Activated naive CD4-positive, alpha-beta T cell treated with anti-CD3 and anti-CD28 coated beads for 36 hours (primary cell): Measurements from ENCODE around the gene VRK3. TPM values are rescaled to one million over a fixed set of nuclear protein-coding genes. Genes with fewer than 3 reads are reported as not detected.

Experiments
- CTCF ChIA-PET: fragments of 350-600 bp; sonication (Branson Sonifier 250); formaldehyde crosslinking; loops from one replicate; lab custom pipeline; 2021; ENCODE audit warnings: antibody characterized with exemption; lab: Charles Lee
- DNase-seq: peaks from one replicate; pipeline ENCODE4 v3.0.0-alpha.2; 2020
- H3K27ac Mint-ChIP-seq: one replicate; pipeline ENCODE4 v1.8.0; 2021; ENCODE audit warnings: mild to moderate bottlenecking, mixed read lengths
- H3K27me3 Mint-ChIP-seq: one replicate; pipeline ENCODE4 v1.8.0; 2021; ENCODE audit warnings: low read depth, mixed read lengths
- H3K36me3 Mint-ChIP-seq: one replicate; pipeline ENCODE4 v1.8.0; 2021; ENCODE audit warnings: low read depth, mixed read lengths
- H3K4me1 Mint-ChIP-seq: one replicate; pipeline ENCODE4 v1.8.0; 2021; ENCODE audit warnings: low read depth, mixed read lengths
- H3K4me3 Mint-ChIP-seq: one replicate; pipeline ENCODE4 v1.8.0; 2021; ENCODE audit warnings: mild to moderate bottlenecking, moderate library complexity, mixed read lengths
- H3K9me3 Mint-ChIP-seq: one replicate; pipeline ENCODE4 v1.8.0; 2021; ENCODE audit warnings: mixed read lengths
- intact Hi-C: fragments of 100-400 bp; cut with micrococcal nuclease; formaldehyde crosslinking; loops from one replicate; pipeline ENCODE4 v1.15.1; 2023
- total RNA-seq, 2 experiments: library from RNA; stranded (reverse); gene quantifications; one replicate each; pipeline ENCODE4 v1.2.3, GENCODE V29; 2021

Gene VRK3
- total RNA-seq, 2 experiments from 2014 or later: 45.7 to 54.3 TPM

- Mint-ChIP-seq H3K27ac (no peak overlapping the region), H3K4me1 (peaks cover 11% of the 10 kb centered on the region), H3K9me3 (peaks cover 15% of the 10 kb centered on the region), H3K4me3 (peak overlapping the region; percentile 74), H3K36me3 (peaks cover 25% of the 10 kb centered on the region), H3K27me3 (peaks cover 4% of the 10 kb centered on the region)
- peak; percentile 76 for DNase-seq
- intact Hi-C loops: no loop called here
- CTCF ChIA-PET: interaction anchor here (1.2 kb wide), 1 partner anchor 86 kb away, joined by 3 read pairs; no protein-coding TSS in a partner anchor
Observed at GRCh38 chr19:50050406-50051227, 25.4 kb upstream of the VRK3 start.

- Mint-ChIP-seq H3K27me3 (peaks cover 4% of the 10 kb centered on the region), H3K9me3 (peaks cover 41% of the 10 kb centered on the region), H3K27ac (no peak overlapping the region), H3K4me3 (no peak overlapping the region), H3K4me1 (peaks cover 11% of the 10 kb centered on the region), H3K36me3 (peaks cover 52% of the 10 kb centered on the region)
- no peak for DNase-seq
- intact Hi-C loops: no loop called here
- CTCF ChIA-PET: interaction anchor here (1.6 kb wide), 1 partner anchor 88 kb away, joined by 6 read pairs; no protein-coding TSS in a partner anchor
Observed at GRCh38 chr19:50047671-50048070, 22.5 kb upstream of the VRK3 start.

- peak; percentile 61 for DNase-seq
- Mint-ChIP-seq H3K36me3 (peaks cover 60% of the 10 kb centered on the region), H3K4me3 (no peak overlapping the region), H3K4me1 (peaks cover 11% of the 10 kb centered on the region), H3K27ac (no peak overlapping the region), H3K27me3 (peaks cover 1% of the 10 kb centered on the region), H3K9me3 (peaks cover 41% of the 10 kb centered on the region)
- CTCF ChIA-PET: interaction anchor here (1.0 to 1.6 kb wide), 2 partner anchors 12 to 89 kb away, joined by 3 to 6 read pairs; no protein-coding TSS in a partner anchor
- intact Hi-C loops: no loop called here
Observed at GRCh38 chr19:50046649-50047503, 21.7 kb upstream of the VRK3 start.

GRCh38 chr19:50044922-50045321, 19.8 kb upstream of the VRK3 start:
- Mint-ChIP-seq H3K27me3 (no peaks in the 10 kb centered on the region), H3K9me3 (peaks cover 41% of the 10 kb centered on the region), H3K27ac (no peak overlapping the region), H3K4me1 (no peaks in the 10 kb centered on the region), H3K36me3 (peaks cover 79% of the 10 kb centered on the region), H3K4me3 (no peak overlapping the region)
- intact Hi-C loops: no loop called here
- no peak for DNase-seq
- CTCF ChIA-PET: no interaction called here

GRCh38 chr19:50043967-50044366, 18.8 kb upstream of the VRK3 start:
- H3K4me1 Mint-ChIP-seq: no peaks in the 10 kb centered on the region
- intact Hi-C loops: no loop called here
- H3K27ac Mint-ChIP-seq: no peak overlapping the region
- DNase-seq: no peak
- no peaks in the 10 kb centered on the region for H3K27me3 Mint-ChIP-seq
- H3K4me3 Mint-ChIP-seq: no peak overlapping the region
- peaks cover 84% of the 10 kb centered on the region for H3K36me3 Mint-ChIP-seq
- CTCF ChIA-PET: no interaction called here
- H3K9me3 Mint-ChIP-seq: peaks cover 41% of the 10 kb centered on the region

- Mint-ChIP-seq H3K27ac (no peak overlapping the region), H3K4me3 (no peak overlapping the region), H3K4me1 (no peaks in the 10 kb centered on the region), H3K36me3 (peaks cover 76% of the 10 kb centered on the region), H3K27me3 (no peaks in the 10 kb centered on the region), H3K9me3 (peaks cover 39% of the 10 kb centered on the region)
- CTCF ChIA-PET: no interaction called here
- DNase-seq: no peak
- intact Hi-C loops: no loop called here
Observed at GRCh38 chr19:50042363-50043024, 17.3 kb upstream of the VRK3 start.

GRCh38 chr19:50040967-50041366, 15.8 kb upstream of the VRK3 start:
- peaks cover 66% of the 10 kb centered on the region for H3K36me3 Mint-ChIP-seq
- H3K4me3 Mint-ChIP-seq: no peak overlapping the region
- no peak overlapping the region for H3K27ac Mint-ChIP-seq
- no peaks in the 10 kb centered on the region for H3K4me1 Mint-ChIP-seq
- intact Hi-C loops: no loop called here
- H3K27me3 Mint-ChIP-seq: no peaks in the 10 kb centered on the region
- peaks cover 30% of the 10 kb centered on the region for H3K9me3 Mint-ChIP-seq
- CTCF ChIA-PET: no interaction called here
- DNase-seq: no peak

- H3K4me3 Mint-ChIP-seq: no peak overlapping the region
- intact Hi-C loops: no loop called here
- no peak overlapping the region for H3K27ac Mint-ChIP-seq
- H3K36me3 Mint-ChIP-seq: peaks cover 65% of the 10 kb centered on the region
- H3K27me3 Mint-ChIP-seq: no peaks in the 10 kb centered on the region
- CTCF ChIA-PET: no interaction called here
- no peaks in the 10 kb centered on the region for H3K4me1 Mint-ChIP-seq
- DNase-seq: no peak
- peaks cover 20% of the 10 kb centered on the region for H3K9me3 Mint-ChIP-seq
Observed at GRCh38 chr19:50039968-50040367, 14.8 kb upstream of the VRK3 start.

GRCh38 chr19:50036908-50037307, 11.7 kb upstream of the VRK3 start:
- DNase-seq: no peak
- CTCF ChIA-PET: no interaction called here
- H3K36me3 Mint-ChIP-seq: peaks cover 59% of the 10 kb centered on the region

GRCh38 chr19:50030937-50031336, 5.8 kb upstream of the VRK3 start:
- CTCF ChIA-PET: no interaction called here

More at GRCh38 chr19:50036908-50037307, 11.7 kb upstream of the VRK3 start:
- intact Hi-C loops: no loop called here
- no peak overlapping the region for H3K4me3 Mint-ChIP-seq
- H3K9me3 Mint-ChIP-seq: no peaks in the 10 kb centered on the region
- no peak overlapping the region for H3K27ac Mint-ChIP-seq
- H3K4me1 Mint-ChIP-seq: no peaks in the 10 kb centered on the region
- no peaks in the 10 kb centered on the region for H3K27me3 Mint-ChIP-seq

GRCh38 chr19:50030225-50030624, 5.1 kb upstream of the VRK3 start:
- H3K27ac Mint-ChIP-seq: no peak overlapping the region
- peaks cover 4% of the 10 kb centered on the region for H3K9me3 Mint-ChIP-seq
- H3K27me3 Mint-ChIP-seq: no peaks in the 10 kb centered on the region
- intact Hi-C loops: no loop called here
- H3K36me3 Mint-ChIP-seq: peaks cover 47% of the 10 kb centered on the region
- CTCF ChIA-PET: no interaction called here
- no peak for DNase-seq
- no peak overlapping the region for H3K4me3 Mint-ChIP-seq
- H3K4me1 Mint-ChIP-seq: peaks cover 17% of the 10 kb centered on the region

More at GRCh38 chr19:50030937-50031336, 5.8 kb upstream of the VRK3 start:
- Mint-ChIP-seq H3K4me1 (peaks cover 15% of the 10 kb centered on the region), H3K36me3 (peaks cover 52% of the 10 kb centered on the region), H3K27ac (no peak overlapping the region), H3K4me3 (no peak overlapping the region), H3K27me3 (no peaks in the 10 kb centered on the region), H3K9me3 (peaks cover 2% of the 10 kb centered on the region)
- no peak for DNase-seq
- intact Hi-C loops: no loop called here

GRCh38 chr19:50026550-50026906, 1.4 kb upstream of the VRK3 start:
- Mint-ChIP-seq H3K36me3 (peaks cover 25% of the 10 kb centered on the region), H3K27ac (peak overlapping the region; percentile 65), H3K9me3 (peaks cover 4% of the 10 kb centered on the region), H3K27me3 (no peaks in the 10 kb centered on the region), H3K4me3 (peak overlapping the region; percentile 95), H3K4me1 (peaks cover 39% of the 10 kb centered on the region)
- DNase-seq: no peak
- intact Hi-C loops: loop anchor here (5.0 kb wide), 2 partner anchors 301 to 356 kb away; partner anchors contain the start of genes KCNC3 and POLD1
- CTCF ChIA-PET: interaction anchor here (0.6 kb wide), 1 partner anchor 1488 kb away, joined by 3 read pairs; no protein-coding TSS in a partner anchor
